ENCODE data around the gene PTPRN2.

Gene PTPRN2

DNA sequence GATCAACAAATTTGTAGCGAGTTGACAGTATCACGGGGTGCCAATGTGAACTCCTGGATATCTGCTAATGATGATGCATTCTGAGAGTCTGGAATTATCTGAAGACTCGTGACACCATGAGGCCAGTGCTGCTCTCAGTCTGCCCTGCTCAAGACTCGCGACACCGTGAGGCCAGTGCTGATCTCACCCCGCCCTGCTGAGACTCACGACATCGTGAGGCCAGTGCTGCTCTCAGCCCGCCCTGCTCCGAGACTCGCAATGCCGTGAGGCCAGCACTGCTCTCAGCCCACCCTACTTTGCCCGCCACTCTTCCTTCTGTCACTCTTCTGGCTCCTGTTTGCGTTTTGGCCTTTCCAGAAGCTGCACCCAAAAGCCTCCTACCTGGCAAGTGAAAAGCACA, 411.8 kb downstream of the PTPRN2 start:
- H2BK15ac ChIP-seq (replicated peaks; ENCODE audit: low read depth) = no peak overlapping the region
- no peak for DNase-seq
- no CpG with 5 or more reads among the region's 15 CpGs for WGBS (ENCODE audit: extremely low coverage, insufficient coverage, low lambda C conversion rate)

DNA sequence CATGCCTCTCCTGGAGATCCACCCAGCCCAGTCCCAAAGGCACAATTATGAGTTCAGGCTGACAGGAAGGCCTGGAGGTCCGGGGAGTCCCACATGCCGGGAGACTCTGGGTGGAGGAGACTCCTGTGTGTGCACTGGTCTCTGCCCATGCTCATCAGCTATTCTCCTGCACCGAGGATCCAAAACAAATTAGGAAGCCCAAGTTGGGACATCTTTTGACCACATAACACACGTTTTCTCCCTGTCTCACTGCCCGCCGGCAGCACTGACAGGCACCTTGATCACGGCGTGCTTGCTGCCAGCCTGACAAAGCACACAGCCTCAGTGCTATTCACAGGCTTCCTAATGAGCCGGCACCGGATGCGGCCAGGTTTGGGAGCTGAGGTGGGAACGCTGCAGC, 412.7 kb downstream of the PTPRN2 start:
- no peak overlapping the region for H3K4me2 ChIP-seq (ENCODE audit: low read length)
- WGBS (ENCODE audit: extremely low coverage, insufficient coverage, low lambda C conversion rate) = no CpG with 5 or more reads among the region's 12 CpGs
- no peak overlapping the region for H4K5ac ChIP-seq (ENCODE audit: low read length)

More for the DNA sequence above, 411.8 kb downstream of the PTPRN2 start:
- Histone ChIP-seq H3K36me3 (ENCODE audit: control insufficient read depth, insufficient read depth, low read length) (no peaks in the 10 kb centered on the region), H3K23ac (ENCODE audit: low read length) (no peak overlapping the region), H3K79me2 (ENCODE audit: control insufficient read depth, insufficient read depth, low read length) (no peaks in the 10 kb centered on the region), H3K79me1 (ENCODE audit: low read length) (no peaks in the 10 kb centered on the region), H3K27me3 (ENCODE audit: insufficient read depth, low read length, poor library complexity) (no peaks in the 10 kb centered on the region), H3K27ac (ENCODE audit: low read depth, low read length) (no peak overlapping the region), H3K4me3 (ENCODE audit: low read length) (no peak overlapping the region), H4K8ac (ENCODE audit: low read depth, low read length) (no peak overlapping the region), H3K4me1 (ENCODE audit: control insufficient read depth, low read depth, low read length) (no peaks in the 10 kb centered on the region), H3K4ac (ENCODE audit: low read depth, low read length) (no peak overlapping the region), H3K56ac (ENCODE audit: low read length) (no peak overlapping the region), H2AK5ac (ENCODE audit: low read length) (no peak overlapping the region), H2BK5ac (ENCODE audit: low read length) (no peak overlapping the region), H3K18ac (ENCODE audit: low read length) (no peak overlapping the region), H4K5ac (ENCODE audit: low read length) (no peak overlapping the region), H2BK120ac (ENCODE audit: low read depth, low read length) (no peak overlapping the region), H3K9ac (ENCODE audit: low read length) (no peak overlapping the region), H3K4me2 (ENCODE audit: low read length) (no peak overlapping the region)

DNA sequence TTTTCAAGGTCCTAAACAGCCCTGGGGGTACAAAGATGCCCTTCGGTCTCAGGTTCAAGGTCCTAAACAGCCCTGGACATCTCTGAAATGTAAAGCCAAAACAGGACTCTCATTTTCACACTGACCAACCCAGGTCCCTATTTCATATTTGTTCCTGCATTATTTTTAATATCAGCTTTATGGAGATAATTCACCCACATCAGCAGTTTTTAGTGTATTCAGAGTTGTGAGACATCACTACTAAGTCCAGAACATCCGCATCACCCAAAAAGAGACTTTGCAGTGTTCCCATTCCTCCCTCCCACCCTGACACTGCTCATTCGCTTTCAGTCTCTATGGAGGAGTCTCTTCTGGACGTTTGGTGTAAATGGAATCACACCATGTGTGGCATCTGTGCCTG, 420.2 kb downstream of the PTPRN2 start:
- Histone ChIP-seq H4K5ac (ENCODE audit: low read length) (no peak overlapping the region), H2AK5ac (ENCODE audit: low read length) (no peak overlapping the region), H3K79me1 (ENCODE audit: low read length) (no peaks in the 10 kb centered on the region), H3K4me1 (ENCODE audit: control insufficient read depth, low read depth, low read length) (no peaks in the 10 kb centered on the region), H3K4ac (ENCODE audit: low read depth, low read length) (no peak overlapping the region), H3K27me3 (ENCODE audit: insufficient read depth, low read length, poor library complexity) (no peaks in the 10 kb centered on the region), H3K23ac (ENCODE audit: low read length) (no peak overlapping the region), H3K56ac (ENCODE audit: low read length) (no peak overlapping the region), H3K27ac (ENCODE audit: low read depth, low read length) (no peak overlapping the region), H3K79me2 (ENCODE audit: control insufficient read depth, insufficient read depth, low read length) (no peaks in the 10 kb centered on the region), H2BK120ac (ENCODE audit: low read depth, low read length) (no peak overlapping the region), H3K4me3 (ENCODE audit: low read length) (no peak overlapping the region), H3K18ac (ENCODE audit: low read length) (no peak overlapping the region), H2BK5ac (ENCODE audit: low read length) (no peak overlapping the region), H2BK15ac (replicated peaks; ENCODE audit: low read depth) (no peak overlapping the region), H3K36me3 (ENCODE audit: control insufficient read depth, insufficient read depth, low read length) (no peaks in the 10 kb centered on the region), H3K9ac (ENCODE audit: low read length) (no peak overlapping the region), H3K4me2 (ENCODE audit: low read length) (no peak overlapping the region), H4K8ac (ENCODE audit: low read depth, low read length) (no peak overlapping the region)
- no CpG with 5 or more reads among the region's 4 CpGs for WGBS (ENCODE audit: extremely low coverage, insufficient coverage, low lambda C conversion rate)
- DNase-seq = no peak

More for the DNA sequence above, 412.7 kb downstream of the PTPRN2 start:
- Histone ChIP-seq H3K4me1 (ENCODE audit: control insufficient read depth, low read depth, low read length) (no peaks in the 10 kb centered on the region), H2BK5ac (ENCODE audit: low read length) (no peak overlapping the region), H3K27me3 (ENCODE audit: insufficient read depth, low read length, poor library complexity) (no peaks in the 10 kb centered on the region), H3K36me3 (ENCODE audit: control insufficient read depth, insufficient read depth, low read length) (no peaks in the 10 kb centered on the region), H4K8ac (ENCODE audit: low read depth, low read length) (no peak overlapping the region), H3K4ac (ENCODE audit: low read depth, low read length) (no peak overlapping the region), H2BK120ac (ENCODE audit: low read depth, low read length) (no peak overlapping the region), H3K4me3 (ENCODE audit: low read length) (no peak overlapping the region), H2BK15ac (replicated peaks; ENCODE audit: low read depth) (no peak overlapping the region), H3K9ac (ENCODE audit: low read length) (no peak overlapping the region), H3K23ac (ENCODE audit: low read length) (no peak overlapping the region), H2AK5ac (ENCODE audit: low read length) (no peak overlapping the region), H3K56ac (ENCODE audit: low read length) (no peak overlapping the region), H3K18ac (ENCODE audit: low read length) (no peak overlapping the region), H3K27ac (ENCODE audit: low read depth, low read length) (no peak overlapping the region), H3K79me1 (ENCODE audit: low read length) (no peaks in the 10 kb centered on the region), H3K79me2 (ENCODE audit: control insufficient read depth, insufficient read depth, low read length) (no peaks in the 10 kb centered on the region)
- no peak for DNase-seq

DNA sequence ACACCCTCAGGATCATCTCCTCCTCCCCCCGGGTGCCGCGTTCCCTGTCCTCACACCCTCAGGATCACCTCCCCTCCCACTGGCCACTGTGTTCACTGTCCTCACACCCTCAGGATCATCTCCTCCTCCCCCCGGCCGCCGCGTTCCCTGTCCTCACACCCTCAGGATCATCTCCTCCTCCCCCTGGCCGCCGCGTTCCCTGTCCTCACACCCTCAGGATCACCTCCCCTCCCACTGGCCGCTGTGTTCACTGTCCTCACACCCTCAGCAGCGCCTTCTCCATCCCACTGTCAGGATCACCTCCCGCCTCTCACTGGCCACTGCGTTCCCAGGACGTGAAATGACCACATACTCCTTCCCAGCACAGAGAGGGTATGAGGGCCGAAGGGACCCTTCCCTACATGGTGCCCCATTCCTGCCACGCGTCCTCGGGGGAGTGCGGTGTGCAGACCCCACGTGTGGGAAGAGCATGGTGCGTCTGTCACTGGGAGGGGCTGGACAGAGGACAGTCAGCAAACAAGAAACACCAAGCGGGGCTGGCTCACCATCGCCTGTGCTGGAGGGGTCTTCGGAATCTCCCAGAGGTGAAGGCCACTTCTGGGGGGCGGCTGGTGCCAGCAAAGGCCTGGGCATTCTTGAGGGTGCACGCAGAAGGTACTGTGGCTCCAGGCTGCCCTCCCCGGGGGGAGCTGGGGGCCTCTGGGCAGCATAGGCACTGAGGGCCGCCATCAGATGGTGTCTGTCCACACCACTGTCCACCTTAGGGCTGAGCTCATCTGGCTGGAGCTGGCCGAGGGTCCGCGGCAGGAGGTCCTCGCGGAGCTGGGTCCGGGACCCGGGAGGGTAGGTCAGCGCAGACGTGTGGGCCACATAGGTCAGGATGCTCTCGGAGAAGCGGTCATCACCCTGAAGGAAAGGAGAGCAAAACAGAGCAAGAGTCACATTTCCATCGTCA, 421.0 kb downstream of the PTPRN2 start:
- Histone ChIP-seq H3K23ac (ENCODE audit: low read length) (no peak overlapping the region), H4K5ac (ENCODE audit: low read length) (no peak overlapping the region), H3K4me1 (ENCODE audit: control insufficient read depth, low read depth, low read length) (no peaks in the 10 kb centered on the region), H3K4me3 (ENCODE audit: low read length) (no peak overlapping the region), H2BK5ac (ENCODE audit: low read length) (no peak overlapping the region), H2BK120ac (ENCODE audit: low read depth, low read length) (no peak overlapping the region), H3K36me3 (ENCODE audit: control insufficient read depth, insufficient read depth, low read length) (no peaks in the 10 kb centered on the region), H2AK5ac (ENCODE audit: low read length) (no peak overlapping the region), H2BK15ac (replicated peaks; ENCODE audit: low read depth) (no peak overlapping the region), H3K4ac (ENCODE audit: low read depth, low read length) (no peak overlapping the region), H3K79me2 (ENCODE audit: control insufficient read depth, insufficient read depth, low read length) (no peaks in the 10 kb centered on the region), H3K18ac (ENCODE audit: low read length) (no peak overlapping the region), H3K27ac (ENCODE audit: low read depth, low read length) (no peak overlapping the region), H3K27me3 (ENCODE audit: insufficient read depth, low read length, poor library complexity) (no peaks in the 10 kb centered on the region), H3K4me2 (ENCODE audit: low read length) (no peak overlapping the region), H4K8ac (ENCODE audit: low read depth, low read length) (no peak overlapping the region), H3K9ac (ENCODE audit: low read length) (no peak overlapping the region), H3K79me1 (ENCODE audit: low read length) (no peaks in the 10 kb centered on the region), H3K56ac (ENCODE audit: low read length) (no peak overlapping the region)
- no peak for DNase-seq
- no CpG with 5 or more reads among the region's 41 CpGs for WGBS (ENCODE audit: extremely low coverage, insufficient coverage, low lambda C conversion rate)

DNA sequence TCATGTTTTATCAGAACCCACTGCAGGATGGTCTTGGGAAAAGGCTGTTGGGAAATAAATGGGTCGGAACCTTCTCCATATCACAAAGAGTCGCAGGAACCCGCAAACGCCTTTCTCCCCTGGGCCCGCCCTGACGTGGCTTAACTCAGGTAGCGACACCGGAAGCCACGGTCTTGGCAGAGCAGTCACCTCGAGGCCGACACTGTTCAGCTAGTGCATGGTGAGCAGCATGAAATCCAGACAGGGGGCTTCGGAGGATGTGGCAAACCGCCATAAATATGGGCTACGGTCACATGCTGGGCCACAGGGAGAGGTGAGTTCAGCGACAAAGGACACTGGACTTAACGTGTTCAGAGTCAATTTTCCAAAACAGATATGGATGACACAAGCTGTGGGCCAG, 421.9 kb downstream of the PTPRN2 start:
- no peak overlapping the region for H3K9ac ChIP-seq (ENCODE audit: low read length)
- no peak overlapping the region for H3K4ac ChIP-seq (ENCODE audit: low read depth, low read length)
- H3K79me2 ChIP-seq (ENCODE audit: control insufficient read depth, insufficient read depth, low read length) = no peaks in the 10 kb centered on the region
- no peak overlapping the region for H3K4me3 ChIP-seq (ENCODE audit: low read length)
- H2AK5ac ChIP-seq (ENCODE audit: low read length) = no peak overlapping the region
- no peak overlapping the region for H2BK120ac ChIP-seq (ENCODE audit: low read depth, low read length)
- H3K27me3 ChIP-seq (ENCODE audit: insufficient read depth, low read length, poor library complexity) = no peaks in the 10 kb centered on the region
- no peaks in the 10 kb centered on the region for H3K79me1 ChIP-seq (ENCODE audit: low read length)
- no peak overlapping the region for H3K18ac ChIP-seq (ENCODE audit: low read length)
- H3K56ac ChIP-seq (ENCODE audit: low read length) = no peak overlapping the region
- H3K23ac ChIP-seq (ENCODE audit: low read length) = no peak overlapping the region
- no peak overlapping the region for H3K27ac ChIP-seq (ENCODE audit: low read depth, low read length)
- no CpG with 5 or more reads among the region's 16 CpGs for WGBS (ENCODE audit: extremely low coverage, insufficient coverage, low lambda C conversion rate)
- H3K4me2 ChIP-seq (ENCODE audit: low read length) = no peak overlapping the region
- no peak overlapping the region for H4K5ac ChIP-seq (ENCODE audit: low read length)
- no peaks in the 10 kb centered on the region for H3K36me3 ChIP-seq (ENCODE audit: control insufficient read depth, insufficient read depth, low read length)
- H3K4me1 ChIP-seq (ENCODE audit: control insufficient read depth, low read depth, low read length) = no peaks in the 10 kb centered on the region
- H2BK15ac ChIP-seq (replicated peaks; ENCODE audit: low read depth) = no peak overlapping the region
- H2BK5ac ChIP-seq (ENCODE audit: low read length) = no peak overlapping the region
- no peak for DNase-seq
- no peak overlapping the region for H4K8ac ChIP-seq (ENCODE audit: low read depth, low read length)
